ENCODE data around the gene PARD3B.

- TF ChIP-seq CTCF (conservative IDR thresholded peaks at IDR 0.05 in 1 of 2, IDR thresholded peaks at IDR 0.05 in 1 of 2; ENCODE audit: low read depth in 1 of 2, low read length in 2 of 2) (no peak), EZH2 (IDR thresholded peaks at IDR 0.05; ENCODE audit: low read length, missing control alignments) (no peak)
Observed at GRCh38 chr2:205276116-205276777, 731.0 kb downstream of the PARD3B start.

Data from fibroblast of lung (primary cell).